Nephron (organoid): ENCODE results near the gene ACTRT2.

Source experiments
- H3K27ac Mint-ChIP-seq, 3 experiments: 2 replicates each; pipeline ENCODE4 v1.8.0; 2020; ENCODE audit warnings: mixed read lengths in 3 of 3, mild to moderate bottlenecking in 2 of 3, moderate library complexity in 1 of 3
- H3K27me3 Mint-ChIP-seq: 2 replicates; pipeline ENCODE4 v1.8.0; 2021; ENCODE audit warnings: low read depth, mild to moderate bottlenecking, moderate library complexity, mixed read lengths
- H3K36me3 Mint-ChIP-seq: 2 replicates; pipeline ENCODE4 v1.8.0; 2020; ENCODE audit warnings: low read depth, mixed read lengths
- H3K4me1 Mint-ChIP-seq: 2 replicates; pipeline ENCODE4 v1.8.0; 2020; ENCODE audit warnings: mixed read lengths
- H3K4me3 Mint-ChIP-seq, 3 experiments: 2 replicates each; pipeline ENCODE4 v1.8.0; 2020; ENCODE audit warnings: mild to moderate bottlenecking in 3 of 3, mixed read lengths in 3 of 3, moderate library complexity in 2 of 3
- H3K9me3 Mint-ChIP-seq: 2 replicates; pipeline ENCODE4 v1.8.0; 2020; ENCODE audit warnings: mixed read lengths
- TF ChIP-seq, protein P1 (sequence below), 3 experiments: fragments of 200-600 bp; sonication (generic); IDR thresholded peaks; one replicate each; pipeline ENCODE4 v1.5.0; 2021; ENCODE audit warnings: antibody characterized with exemption in 3 of 3; ENCODE audit not compliant: unreplicated experiment in 3 of 3

Gene ACTRT2

DNA sequence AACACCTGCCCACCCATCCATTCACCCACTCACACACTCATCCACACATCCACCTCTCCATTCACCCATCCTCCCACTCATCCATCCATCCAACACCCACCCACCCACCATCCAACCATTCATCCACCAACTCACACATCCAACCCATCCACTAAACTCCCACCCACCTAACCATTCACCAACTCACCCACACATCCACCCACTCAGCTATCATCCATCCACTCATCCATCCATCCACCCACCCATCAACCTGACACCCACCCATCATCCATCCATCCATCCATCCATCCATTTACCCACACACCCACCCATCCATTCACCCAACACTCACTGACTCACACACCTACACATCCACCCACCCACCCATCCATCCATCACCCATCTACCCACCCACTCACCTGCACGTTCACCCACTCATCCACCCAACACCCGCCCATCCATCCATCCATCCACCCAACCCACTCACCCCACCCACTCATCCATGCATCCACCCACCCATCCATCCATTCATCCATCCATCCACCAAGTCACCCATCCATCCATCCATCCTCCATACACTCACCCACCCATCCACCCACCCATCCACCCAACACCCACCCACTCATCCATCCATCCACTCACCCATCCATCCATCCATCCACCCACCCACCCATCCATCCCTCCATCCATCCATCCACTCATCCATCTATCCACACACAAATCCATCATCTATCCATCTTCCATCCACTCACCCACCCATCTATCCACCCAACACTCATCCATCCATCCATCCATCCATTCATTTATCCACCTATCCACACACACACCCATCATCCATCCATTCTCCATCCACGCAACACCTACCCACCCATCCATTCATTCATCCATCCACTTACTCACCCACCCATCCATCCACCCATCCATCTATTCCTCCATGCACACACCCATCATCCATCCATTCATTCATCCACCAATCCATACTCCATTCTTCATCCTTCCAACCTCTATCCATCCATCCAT is 30.3 kb downstream of the ACTRT2 start:
- Mint-ChIP-seq H3K27me3 (peaks cover 65% of the 10 kb centered on the region), H3K9me3 (peaks cover 12% of the 10 kb centered on the region), H3K4me1 (no peaks in the 10 kb centered on the region), H3K36me3 (no peaks in the 10 kb centered on the region), H3K27ac (no peak overlapping the region), H3K4me3 (no peak overlapping the region)
- TF ChIP-seq, protein P1, sequence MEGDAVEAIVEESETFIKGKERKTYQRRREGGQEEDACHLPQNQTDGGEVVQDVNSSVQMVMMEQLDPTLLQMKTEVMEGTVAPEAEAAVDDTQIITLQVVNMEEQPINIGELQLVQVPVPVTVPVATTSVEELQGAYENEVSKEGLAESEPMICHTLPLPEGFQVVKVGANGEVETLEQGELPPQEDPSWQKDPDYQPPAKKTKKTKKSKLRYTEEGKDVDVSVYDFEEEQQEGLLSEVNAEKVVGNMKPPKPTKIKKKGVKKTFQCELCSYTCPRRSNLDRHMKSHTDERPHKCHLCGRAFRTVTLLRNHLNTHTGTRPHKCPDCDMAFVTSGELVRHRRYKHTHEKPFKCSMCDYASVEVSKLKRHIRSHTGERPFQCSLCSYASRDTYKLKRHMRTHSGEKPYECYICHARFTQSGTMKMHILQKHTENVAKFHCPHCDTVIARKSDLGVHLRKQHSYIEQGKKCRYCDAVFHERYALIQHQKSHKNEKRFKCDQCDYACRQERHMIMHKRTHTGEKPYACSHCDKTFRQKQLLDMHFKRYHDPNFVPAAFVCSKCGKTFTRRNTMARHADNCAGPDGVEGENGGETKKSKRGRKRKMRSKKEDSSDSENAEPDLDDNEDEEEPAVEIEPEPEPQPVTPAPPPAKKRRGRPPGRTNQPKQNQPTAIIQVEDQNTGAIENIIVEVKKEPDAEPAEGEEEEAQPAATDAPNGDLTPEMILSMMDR (IDR thresholded peaks at IDR 0.05; ENCODE audit: unreplicated experiment in 3 of 3), result no peak

DNA sequence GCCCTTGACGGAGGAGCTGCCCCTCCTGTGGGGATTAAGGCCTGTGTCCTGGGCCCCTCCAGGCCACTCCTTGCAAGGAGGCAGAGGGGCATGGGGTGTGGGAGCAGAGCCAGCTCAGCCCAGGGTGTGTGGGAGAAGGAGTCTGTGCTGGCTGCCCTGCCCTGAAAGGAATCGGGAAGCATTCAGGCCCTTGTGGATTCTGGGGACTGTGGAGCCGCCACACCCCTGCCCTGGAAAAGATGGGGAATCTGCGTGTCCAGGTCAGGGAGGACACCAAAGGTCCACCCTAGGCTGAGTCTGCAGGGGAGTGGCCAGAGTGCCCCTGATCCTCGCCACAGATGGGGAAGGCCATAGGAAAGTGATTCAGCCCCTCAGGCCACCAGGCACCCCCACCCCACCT is 31.2 kb downstream of the ACTRT2 start:
- Mint-ChIP-seq H3K9me3 (peaks cover 6% of the 10 kb centered on the region), H3K27me3 (peaks cover 69% of the 10 kb centered on the region), H3K4me3 (no peak overlapping the region), H3K4me1 (no peaks in the 10 kb centered on the region), H3K36me3 (no peaks in the 10 kb centered on the region), H3K27ac (no peak overlapping the region)
- TF ChIP-seq, protein P1 (IDR thresholded peaks at IDR 0.05; ENCODE audit: unreplicated experiment in 3 of 3), result no peak

DNA sequence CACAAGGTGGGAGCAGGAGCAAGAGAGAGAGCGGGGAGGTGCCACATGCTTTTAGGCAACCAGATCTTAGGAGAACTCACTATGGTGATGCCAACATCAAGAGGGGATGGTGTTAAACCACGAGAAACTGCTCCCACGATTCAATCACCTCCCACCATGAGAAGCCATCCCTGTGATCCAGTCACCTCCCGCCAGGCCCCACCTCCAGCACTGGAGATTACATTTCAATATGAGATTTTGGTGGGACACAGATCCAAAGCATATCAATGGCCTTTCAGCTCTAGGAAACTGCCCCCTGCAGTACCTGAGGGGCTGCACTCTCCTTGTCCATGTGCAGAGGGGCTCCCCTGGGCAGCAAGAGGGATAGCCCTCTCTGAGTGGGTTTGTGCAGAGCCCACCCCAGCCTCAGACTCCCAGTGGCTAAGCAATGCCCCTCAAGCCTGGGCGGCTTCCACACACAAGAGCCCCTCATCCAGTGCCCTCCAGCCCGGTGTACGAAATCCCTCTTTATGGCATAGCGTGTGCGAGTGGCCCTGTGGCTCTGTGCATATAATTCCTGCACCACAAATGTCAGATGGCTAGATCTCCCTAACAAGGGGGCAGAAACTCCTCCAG is 32.2 kb downstream of the ACTRT2 start:
- Mint-ChIP-seq H3K9me3 (peaks cover 13% of the 10 kb centered on the region), H3K27ac (no peak overlapping the region), H3K4me3 (no peak overlapping the region), H3K36me3 (no peaks in the 10 kb centered on the region), H3K27me3 (peaks cover 79% of the 10 kb centered on the region), H3K4me1 (no peaks in the 10 kb centered on the region)
- TF ChIP-seq, protein P1 (IDR thresholded peaks at IDR 0.05; ENCODE audit: unreplicated experiment in 3 of 3), result no peak

DNA sequence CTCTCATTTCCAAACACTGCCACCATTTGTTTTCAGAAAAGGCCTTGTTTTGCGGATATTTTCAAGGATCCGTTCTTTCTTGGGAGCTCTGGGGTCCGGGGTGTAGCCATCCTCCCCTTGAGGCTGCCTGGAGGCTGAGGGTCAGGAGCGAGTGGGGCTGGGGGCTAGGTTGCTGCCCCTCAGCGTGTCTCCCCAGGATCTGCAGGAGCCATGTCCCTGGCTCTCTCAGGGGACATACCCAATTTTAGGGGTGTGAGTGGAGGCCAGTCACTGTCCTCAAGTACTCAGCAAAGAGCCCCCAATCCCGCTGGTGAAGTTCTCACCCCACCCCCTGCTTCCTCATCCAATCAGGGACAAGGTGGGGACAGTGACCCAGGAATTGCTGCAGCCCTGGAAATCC is 32.7 kb downstream of the ACTRT2 start:
- no peaks in the 10 kb centered on the region for H3K4me1 Mint-ChIP-seq
- H3K4me3 Mint-ChIP-seq, result no peak overlapping the region
- H3K27me3 Mint-ChIP-seq, result peaks cover 80% of the 10 kb centered on the region
- H3K27ac Mint-ChIP-seq, result no peak overlapping the region
- TF ChIP-seq, protein P1 (IDR thresholded peaks at IDR 0.05; ENCODE audit: unreplicated experiment in 3 of 3), result no peak
- H3K36me3 Mint-ChIP-seq, result peaks cover 2% of the 10 kb centered on the region
- H3K9me3 Mint-ChIP-seq, result peaks cover 18% of the 10 kb centered on the region

DNA sequence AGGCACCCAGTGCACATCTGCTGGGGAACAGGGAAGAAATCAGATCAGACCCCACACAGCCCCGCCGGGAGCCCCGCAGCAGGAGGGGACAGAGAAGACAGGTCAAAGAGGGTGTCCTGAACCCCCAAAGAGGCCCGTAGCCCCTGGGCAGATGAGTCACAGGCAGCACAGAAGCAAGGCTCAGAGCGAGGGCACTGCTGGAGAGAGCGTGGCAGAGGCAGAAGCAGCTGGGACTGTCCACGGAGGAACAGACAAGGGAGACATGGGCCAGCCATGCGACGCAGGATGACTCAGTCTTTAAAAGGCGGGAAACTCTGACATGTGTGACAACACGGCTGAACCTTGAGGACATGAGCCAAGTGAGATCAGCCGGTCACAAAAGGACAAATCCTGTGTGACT is 33.2 kb downstream of the ACTRT2 start:
- Mint-ChIP-seq H3K4me3 (no peak overlapping the region), H3K9me3 (peaks cover 20% of the 10 kb centered on the region), H3K27me3 (peaks cover 81% of the 10 kb centered on the region), H3K27ac (no peak overlapping the region), H3K36me3 (peaks cover 4% of the 10 kb centered on the region), H3K4me1 (no peaks in the 10 kb centered on the region)
- TF ChIP-seq, protein P1 (IDR thresholded peaks at IDR 0.05; ENCODE audit: unreplicated experiment in 3 of 3), result no peak
